PC-9 (cell line): ENCODE results near the gene CDNF. TPM values are rescaled to one million over a fixed set of nuclear protein-coding genes. Genes with fewer than 3 reads are reported as not detected.

Experiments used
- BruUV-seq: library from RNA; stranded (reverse); fragments of 400-500 nt; replicated peaks from 2 replicates; lab custom pipeline; 2021; lab: Mats Ljungman, UMichigan
- CTCF ChIA-PET: fragments of 300-600 bp; sonication (Branson Sonifier 250); formaldehyde crosslinking; loops from one replicate; lab custom pipeline; 2022; ENCODE audit warnings: antibody characterized with exemption; lab: Charles Lee
- POLR2A ChIA-PET: fragments of 300-600 bp; sonication (Branson Sonifier 250); formaldehyde crosslinking; loops from one replicate; lab custom pipeline; 2022; ENCODE audit warnings: antibody characterized with exemption; ENCODE audit not compliant: unreplicated experiment; lab: Charles Lee
- DNase-seq, 2 experiments: peaks; one replicate each; pipeline versions ENCODE4 v3.0.0 to v3.0.0-alpha.2; 2015 to 2022; ENCODE audit warnings: mixed read lengths in 1 of 2
- H2AFZ ChIP-seq: fragments of 200-600 bp; sonication (generic); 2 replicates; pipeline ENCODE4 v1.8.1; 2017; ENCODE audit warnings: antibody characterized with exemption
- H3F3A ChIP-seq: fragments of 200-600 bp; sonication (generic); 2 replicates; pipeline ENCODE4 v1.8.1; 2017; ENCODE audit warnings: antibody characterized with exemption, mild to moderate bottlenecking, low read depth; ENCODE audit not compliant: insufficient read depth
- H3K27ac ChIP-seq: fragments of 200-600 bp; sonication (generic); 2 replicates; pipeline ENCODE4 v1.6.1; 2016; ENCODE audit warnings: mixed run types
- H3K27me3 ChIP-seq: fragments of 200-600 bp; sonication (generic); 2 replicates; pipeline ENCODE4 v1.6.1; 2016; ENCODE audit warnings: low read depth, mixed run types; ENCODE audit not compliant: insufficient read depth
- H3K36me3 ChIP-seq: fragments of 200-600 bp; sonication (generic); 2 replicates; pipeline ENCODE4 v1.6.1; 2016; ENCODE audit warnings: low read depth, mixed run types
- H3K4me1 ChIP-seq: fragments of 200-600 bp; sonication (generic); replicated peaks from 2 replicates; pipeline ENCODE4 v1.6.1; 2016; ENCODE audit warnings: mixed run types; ENCODE audit not compliant: insufficient read depth
- H3K4me2 ChIP-seq: fragments of 200-600 bp; sonication (generic); 2 replicates; pipeline ENCODE4 v1.6.1; 2017; ENCODE audit warnings: mixed run types
- H3K4me3 ChIP-seq: fragments of 200-600 bp; sonication (generic); 2 replicates; pipeline ENCODE4 v1.6.1; 2016; ENCODE audit warnings: mixed run types
- H3K79me2 ChIP-seq: fragments of 200-600 bp; sonication (generic); 2 replicates; pipeline ENCODE4 v1.6.1; 2017; ENCODE audit warnings: low read depth, mixed run types
- H3K9me2 ChIP-seq: fragments of 200-600 bp; sonication (generic); 2 replicates; pipeline ENCODE4 v1.8.1; 2017; ENCODE audit warnings: mild to moderate bottlenecking; ENCODE audit not compliant: insufficient read depth
- H3K9me3 ChIP-seq: fragments of 200-600 bp; sonication (generic); 2 replicates; pipeline ENCODE4 v1.8.1; 2016; ENCODE audit warnings: low read depth; ENCODE audit not compliant: insufficient read depth
- H4K20me1 ChIP-seq: fragments of 200-600 bp; sonication (generic); 2 replicates; pipeline ENCODE4 v1.8.1; 2017; ENCODE audit not compliant: insufficient read depth
- EZH2 ChIP-seq: fragments of 200-600 bp; sonication (generic); IDR thresholded peaks from 2 replicates; pipeline ENCODE4 v1.8.0; 2017; ENCODE audit warnings: antibody characterized with exemption, low read depth
- intact Hi-C: fragments of 100-400 bp; cut with micrococcal nuclease; formaldehyde crosslinking; loops from one replicate; pipeline ENCODE4 v1.10.0; 2022; ENCODE audit not compliant: unreplicated experiment
- total RNA-seq: library from RNA; stranded (reverse); gene quantifications from 2 replicates; pipeline ENCODE4 v1.2.3, GENCODE V29; 2021
- TF ChIP-seq, protein P1 (sequence below): fragments of 200-600 bp; sonication (generic); conservative IDR thresholded peaks from 2 replicates; pipeline ENCODE4 v1.6.1; 2017; ENCODE audit warnings: mixed run types, antibody characterized with exemption, mild to moderate bottlenecking, moderate library complexity

The CDNF gene
- total RNA-seq, 1 experiment from 2014 or later, result 0.48 TPM

DNA sequence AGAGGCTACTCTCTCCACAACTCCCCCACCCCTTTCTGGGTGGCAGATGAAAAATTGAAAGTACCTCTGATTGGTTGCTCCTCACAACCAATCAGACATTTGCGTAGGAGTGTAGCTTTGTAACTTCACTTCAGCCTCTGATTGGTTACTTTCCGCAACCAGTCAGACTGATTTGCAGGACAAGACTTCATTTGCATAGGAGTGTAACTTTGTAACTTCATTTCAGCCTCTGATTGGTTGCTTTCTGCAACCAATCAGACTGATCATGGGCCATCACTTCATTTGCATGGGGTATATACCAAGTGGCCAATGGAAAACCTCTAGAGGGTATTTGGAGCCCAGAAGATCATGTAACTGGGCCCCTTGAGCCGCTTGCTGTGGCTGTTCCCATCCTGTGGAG is 25.6 kb downstream of the CDNF start:
- Histone ChIP-seq H3F3A (no peaks in the 10 kb centered on the region), H3K9me3 (no peaks in the 10 kb centered on the region), H3K4me1 (peaks cover 6% of the 10 kb centered on the region; the same call in 1 of the 2 replicates), H4K20me1 (no peaks in the 10 kb centered on the region), H3K9me2 (no peaks in the 10 kb centered on the region), H3K79me2 (no peaks in the 10 kb centered on the region), H3K4me3 (no peak overlapping the region), H2AFZ (no peak overlapping the region), H3K27me3 (no peaks in the 10 kb centered on the region), H3K4me2 (no peak overlapping the region), H3K27ac (no peak overlapping the region), H3K36me3 (no peaks in the 10 kb centered on the region)
- DNase-seq, result no peak
- TF ChIP-seq, protein P1, sequence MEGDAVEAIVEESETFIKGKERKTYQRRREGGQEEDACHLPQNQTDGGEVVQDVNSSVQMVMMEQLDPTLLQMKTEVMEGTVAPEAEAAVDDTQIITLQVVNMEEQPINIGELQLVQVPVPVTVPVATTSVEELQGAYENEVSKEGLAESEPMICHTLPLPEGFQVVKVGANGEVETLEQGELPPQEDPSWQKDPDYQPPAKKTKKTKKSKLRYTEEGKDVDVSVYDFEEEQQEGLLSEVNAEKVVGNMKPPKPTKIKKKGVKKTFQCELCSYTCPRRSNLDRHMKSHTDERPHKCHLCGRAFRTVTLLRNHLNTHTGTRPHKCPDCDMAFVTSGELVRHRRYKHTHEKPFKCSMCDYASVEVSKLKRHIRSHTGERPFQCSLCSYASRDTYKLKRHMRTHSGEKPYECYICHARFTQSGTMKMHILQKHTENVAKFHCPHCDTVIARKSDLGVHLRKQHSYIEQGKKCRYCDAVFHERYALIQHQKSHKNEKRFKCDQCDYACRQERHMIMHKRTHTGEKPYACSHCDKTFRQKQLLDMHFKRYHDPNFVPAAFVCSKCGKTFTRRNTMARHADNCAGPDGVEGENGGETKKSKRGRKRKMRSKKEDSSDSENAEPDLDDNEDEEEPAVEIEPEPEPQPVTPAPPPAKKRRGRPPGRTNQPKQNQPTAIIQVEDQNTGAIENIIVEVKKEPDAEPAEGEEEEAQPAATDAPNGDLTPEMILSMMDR, result no peak
- no peak for TF ChIP-seq EZH2
- intact Hi-C loops, result no loop called here
- CTCF ChIA-PET, result no interaction called here
- BruUV-seq, result no TSS peak
- POLR2A ChIA-PET, result no interaction called here

DNA sequence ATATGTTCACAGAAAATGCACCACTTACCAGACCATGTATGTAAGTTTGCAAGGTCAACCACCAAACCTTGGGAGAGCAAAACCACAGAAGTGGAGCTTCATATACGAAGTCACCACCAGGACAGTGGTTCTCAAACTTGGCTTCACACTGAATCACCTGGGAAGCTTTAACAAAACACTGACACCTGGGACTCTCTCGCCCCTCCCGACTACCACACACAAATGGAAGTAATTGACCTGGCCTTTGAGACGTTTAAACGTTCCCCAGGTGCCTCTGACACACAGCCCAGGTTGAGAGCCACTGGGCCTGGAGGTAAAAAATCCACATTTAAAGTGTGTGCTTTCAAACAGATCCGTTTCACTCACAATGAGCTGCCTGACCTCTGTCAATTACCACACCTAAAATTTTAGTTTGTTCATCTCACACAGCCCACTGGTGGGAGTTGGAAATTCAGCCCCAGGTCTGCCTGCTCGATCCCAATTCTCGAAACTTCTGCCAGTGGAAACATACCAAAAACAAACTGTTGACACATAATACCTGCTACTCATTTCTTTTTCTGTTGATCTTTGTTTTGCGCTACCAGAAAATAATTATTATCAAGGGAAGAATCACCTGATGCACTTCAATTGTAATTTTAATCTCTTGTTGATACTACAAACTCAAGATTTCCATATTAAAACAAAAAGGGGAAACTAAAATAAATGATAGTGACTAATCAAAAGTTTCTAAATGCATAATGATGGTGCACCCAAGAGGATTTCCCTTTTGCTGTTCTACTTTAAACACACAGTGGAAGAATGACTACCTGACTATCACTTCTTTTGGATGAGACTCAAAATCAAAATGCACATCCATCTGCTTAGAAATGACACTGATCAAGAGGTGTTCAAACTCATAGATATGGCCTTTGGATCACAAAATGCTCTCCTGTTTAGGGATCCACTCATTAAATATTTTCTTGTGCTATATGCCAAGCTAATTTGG is 26.6 kb downstream of the CDNF start:
- DNase-seq, result no peak
- no TSS peak for BruUV-seq
- TF ChIP-seq, protein P1, result no peak
- no peak for TF ChIP-seq EZH2
- intact Hi-C loops, result no loop called here
- Histone ChIP-seq H3K27me3 (no peaks in the 10 kb centered on the region), H3K4me1 (peaks cover 6% of the 10 kb centered on the region; the same call in 1 of the 2 replicates), H4K20me1 (no peaks in the 10 kb centered on the region), H3K4me3 (no peak overlapping the region), H3K79me2 (no peaks in the 10 kb centered on the region), H3F3A (no peaks in the 10 kb centered on the region), H3K9me3 (no peaks in the 10 kb centered on the region), H3K27ac (no peak overlapping the region), H3K4me2 (no peak overlapping the region), H2AFZ (no peak overlapping the region), H3K9me2 (no peaks in the 10 kb centered on the region), H3K36me3 (no peaks in the 10 kb centered on the region)
- ChIA-PET CTCF (no interaction called here), POLR2A (no interaction called here)

DNA sequence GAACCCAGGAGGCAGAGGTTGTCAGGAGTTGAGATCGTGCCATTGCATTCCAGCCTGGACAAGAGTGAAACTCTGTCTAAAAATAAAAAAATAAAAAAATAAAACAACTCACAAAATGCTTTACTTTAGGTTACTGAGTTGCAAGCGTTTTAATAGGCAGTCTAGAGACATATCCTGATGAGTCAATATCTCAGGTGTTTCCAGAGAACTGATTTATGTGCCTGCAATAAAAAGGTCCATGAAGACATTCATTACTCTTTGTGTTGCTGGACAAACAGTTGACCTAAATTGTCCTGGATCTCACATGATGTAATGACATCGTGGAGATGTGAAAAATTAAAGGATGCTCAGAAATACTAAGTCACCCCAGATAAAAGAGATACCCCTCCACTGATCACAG is 31.5 kb downstream of the CDNF start:
- H3K9me3 ChIP-seq, result no peaks in the 10 kb centered on the region
- TF ChIP-seq EZH2, result no peak
- TF ChIP-seq, protein P1, result no peak
- no peak overlapping the region for H3K4me3 ChIP-seq
- H3K79me2 ChIP-seq, result no peaks in the 10 kb centered on the region
- no peak overlapping the region for H3K27ac ChIP-seq
- H3K36me3 ChIP-seq, result no peaks in the 10 kb centered on the region
- ChIA-PET POLR2A (no interaction called here), CTCF (no interaction called here)
- intact Hi-C loops, result no loop called here
- DNase-seq, result no peak
- BruUV-seq, result no TSS peak
- no peak overlapping the region for H2AFZ ChIP-seq
- H3K4me2 ChIP-seq, result no peak overlapping the region
- no peaks in the 10 kb centered on the region; the same call in 1 of the 2 replicates for H3K4me1 ChIP-seq
- no peaks in the 10 kb centered on the region for H3F3A ChIP-seq
- H3K27me3 ChIP-seq, result no peaks in the 10 kb centered on the region
- H3K9me2 ChIP-seq, result no peaks in the 10 kb centered on the region
- H4K20me1 ChIP-seq, result no peaks in the 10 kb centered on the region
